Esophagus squamous epithelium (tissue), 4 donors: ENCODE measurements around the gene SAMD3.

Source experiments
- CTCF ChIP-seq, 6 experiments: fragments of 450-650 bp in 4 of 6; fragments of 200-600 bp in 2 of 6; sonication (generic) in 2 of 6; IDR thresholded peaks; one replicate each; pipeline ENCODE4 v1.5.1; 2016 to 2019; ENCODE audit warnings: antibody characterized with exemption in 6 of 6, mild to moderate bottlenecking in 4 of 6, moderate library complexity in 4 of 6
- POLR2A ChIP-seq, 4 donors: fragments of 450-650 bp; IDR thresholded peaks; one replicate each; pipeline ENCODE4 v1.6.1; 2017; ENCODE audit warnings: antibody characterized with exemption in 4 of 4, mild to moderate bottlenecking in 4 of 4, moderate library complexity in 3 of 4

GRCh38 chr6:130188207-130188899 is 34.4 kb downstream of the SAMD3 start:
- no peak for TF ChIP-seq CTCF (IDR thresholded peaks at IDR 0.05)
- no peak for TF ChIP-seq POLR2A (IDR thresholded peaks at IDR 0.05)
